Ishikawa (cell line): ENCODE results near the gene OSCAR.
A peak's percentile ranks its signal among the peaks of the same experiment; 100 is the strongest.

Experiments
- CEBPB ChIP-seq: IDR thresholded peaks from 2 replicates; pipeline ENCODE4 v1.6.1; 2012
- CREB1 ChIP-seq: IDR thresholded peaks from 2 replicates; pipeline ENCODE4 v1.6.1; 2012; ENCODE audit warnings: low read depth
- EGR1 ChIP-seq: IDR thresholded peaks from 2 replicates; pipeline ENCODE4 v1.6.1; 2012
- EP300 ChIP-seq: IDR thresholded peaks from 2 replicates; pipeline ENCODE4 v1.6.1; 2012; ENCODE audit warnings: borderline replicate concordance
- FOXM1 ChIP-seq: IDR thresholded peaks from 2 replicates; pipeline ENCODE4 v1.6.1; 2012; ENCODE audit warnings: low read depth, borderline replicate concordance
- NFIC ChIP-seq: IDR thresholded peaks from 2 replicates; pipeline ENCODE4 v1.6.1; 2012
- RAD21 ChIP-seq: IDR thresholded peaks from 2 replicates; pipeline ENCODE4 v1.6.1; 2012; ENCODE audit warnings: low read depth
- TAF1 ChIP-seq: IDR thresholded peaks from 2 replicates; pipeline ENCODE4 v1.6.1; 2012; ENCODE audit warnings: low read depth, mild to moderate bottlenecking
- TCF12 ChIP-seq: IDR thresholded peaks from 2 replicates; pipeline ENCODE4 v1.6.1; 2012; ENCODE audit warnings: low read depth
- TEAD4 ChIP-seq: IDR thresholded peaks from 2 replicates; pipeline ENCODE4 v1.6.1; 2012
- YY1 ChIP-seq: IDR thresholded peaks from 2 replicates; pipeline ENCODE4 v1.6.1; 2012; ENCODE audit warnings: low read depth
- ZBTB7A ChIP-seq: IDR thresholded peaks from 2 replicates; pipeline ENCODE4 v1.6.1; 2012; ENCODE audit warnings: low read depth
- TF ChIP-seq, protein P1 (sequence below): IDR thresholded peaks from 2 replicates; pipeline ENCODE4 v1.6.1; 2012
- TF ChIP-seq, protein P2 (sequence below): IDR thresholded peaks from 2 replicates; pipeline ENCODE4 v1.6.1; 2012
- TF ChIP-seq, protein P3 (sequence below): IDR thresholded peaks from 2 replicates; pipeline ENCODE4 v1.6.1; 2012; ENCODE audit warnings: low read depth, mild to moderate bottlenecking

OSCAR gene

DNA sequence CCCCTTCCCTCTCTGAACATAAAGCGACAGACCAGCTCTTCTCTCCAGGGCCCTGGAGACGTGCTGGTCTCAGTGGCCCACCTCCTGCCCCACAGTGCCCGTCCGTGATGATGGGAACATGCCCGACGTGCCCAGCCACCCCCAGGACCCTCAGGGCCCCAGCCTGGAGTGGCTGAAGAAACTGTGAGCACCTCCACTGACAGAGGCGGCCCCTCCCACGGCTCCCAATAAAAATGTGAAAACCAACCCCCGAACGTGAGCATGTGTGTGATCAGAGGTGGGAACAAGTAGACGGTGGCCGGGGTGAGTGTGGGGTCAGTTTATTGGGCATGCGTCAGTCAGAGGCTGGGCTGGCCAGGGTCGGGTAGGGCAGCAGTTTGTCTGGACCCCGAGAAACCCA lies 6.1 kb upstream of the OSCAR start:
- TF ChIP-seq YY1 (no peak), TCF12 (no peak), TAF1 (no peak), EGR1 (no peak), ZBTB7A (no peak), FOXM1 (no peak), TEAD4 (no peak), EP300 (no peak), RAD21 (no peak), NFIC (no peak), CEBPB (no peak), CREB1 (no peak)
- TF ChIP-seq, protein P1, sequence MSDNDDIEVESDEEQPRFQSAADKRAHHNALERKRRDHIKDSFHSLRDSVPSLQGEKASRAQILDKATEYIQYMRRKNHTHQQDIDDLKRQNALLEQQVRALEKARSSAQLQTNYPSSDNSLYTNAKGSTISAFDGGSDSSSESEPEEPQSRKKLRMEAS = no peak
- TF ChIP-seq, protein P2, sequence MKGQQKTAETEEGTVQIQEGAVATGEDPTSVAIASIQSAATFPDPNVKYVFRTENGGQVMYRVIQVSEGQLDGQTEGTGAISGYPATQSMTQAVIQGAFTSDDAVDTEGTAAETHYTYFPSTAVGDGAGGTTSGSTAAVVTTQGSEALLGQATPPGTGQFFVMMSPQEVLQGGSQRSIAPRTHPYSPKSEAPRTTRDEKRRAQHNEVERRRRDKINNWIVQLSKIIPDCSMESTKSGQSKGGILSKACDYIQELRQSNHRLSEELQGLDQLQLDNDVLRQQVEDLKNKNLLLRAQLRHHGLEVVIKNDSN = no peak
- TF ChIP-seq, protein P3, sequence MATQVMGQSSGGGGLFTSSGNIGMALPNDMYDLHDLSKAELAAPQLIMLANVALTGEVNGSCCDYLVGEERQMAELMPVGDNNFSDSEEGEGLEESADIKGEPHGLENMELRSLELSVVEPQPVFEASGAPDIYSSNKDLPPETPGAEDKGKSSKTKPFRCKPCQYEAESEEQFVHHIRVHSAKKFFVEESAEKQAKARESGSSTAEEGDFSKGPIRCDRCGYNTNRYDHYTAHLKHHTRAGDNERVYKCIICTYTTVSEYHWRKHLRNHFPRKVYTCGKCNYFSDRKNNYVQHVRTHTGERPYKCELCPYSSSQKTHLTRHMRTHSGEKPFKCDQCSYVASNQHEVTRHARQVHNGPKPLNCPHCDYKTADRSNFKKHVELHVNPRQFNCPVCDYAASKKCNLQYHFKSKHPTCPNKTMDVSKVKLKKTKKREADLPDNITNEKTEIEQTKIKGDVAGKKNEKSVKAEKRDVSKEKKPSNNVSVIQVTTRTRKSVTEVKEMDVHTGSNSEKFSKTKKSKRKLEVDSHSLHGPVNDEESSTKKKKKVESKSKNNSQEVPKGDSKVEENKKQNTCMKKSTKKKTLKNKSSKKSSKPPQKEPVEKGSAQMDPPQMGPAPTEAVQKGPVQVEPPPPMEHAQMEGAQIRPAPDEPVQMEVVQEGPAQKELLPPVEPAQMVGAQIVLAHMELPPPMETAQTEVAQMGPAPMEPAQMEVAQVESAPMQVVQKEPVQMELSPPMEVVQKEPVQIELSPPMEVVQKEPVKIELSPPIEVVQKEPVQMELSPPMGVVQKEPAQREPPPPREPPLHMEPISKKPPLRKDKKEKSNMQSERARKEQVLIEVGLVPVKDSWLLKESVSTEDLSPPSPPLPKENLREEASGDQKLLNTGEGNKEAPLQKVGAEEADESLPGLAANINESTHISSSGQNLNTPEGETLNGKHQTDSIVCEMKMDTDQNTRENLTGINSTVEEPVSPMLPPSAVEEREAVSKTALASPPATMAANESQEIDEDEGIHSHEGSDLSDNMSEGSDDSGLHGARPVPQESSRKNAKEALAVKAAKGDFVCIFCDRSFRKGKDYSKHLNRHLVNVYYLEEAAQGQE = no peak

DNA sequence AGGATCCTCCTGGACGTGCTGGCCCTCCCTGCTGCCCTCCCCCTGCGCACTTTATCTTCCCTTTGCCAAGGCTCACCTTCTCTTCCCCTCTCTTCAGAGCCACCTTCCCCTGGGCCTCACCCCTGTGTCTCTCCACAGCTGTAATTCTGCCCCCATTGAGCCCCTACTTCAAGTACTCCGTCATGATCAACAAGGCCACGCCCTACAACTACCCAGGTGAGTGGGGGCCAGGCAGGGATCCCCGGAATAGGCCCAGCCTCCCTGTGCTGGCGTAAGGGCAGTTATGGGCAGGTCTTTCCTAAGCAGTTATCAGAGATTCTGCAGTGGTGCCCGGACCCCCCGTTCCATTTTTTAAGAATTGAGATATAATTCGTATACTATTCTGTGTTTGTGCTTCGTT lies 5.2 kb upstream of the OSCAR start:
- TF ChIP-seq NFIC = no peak

DNA sequence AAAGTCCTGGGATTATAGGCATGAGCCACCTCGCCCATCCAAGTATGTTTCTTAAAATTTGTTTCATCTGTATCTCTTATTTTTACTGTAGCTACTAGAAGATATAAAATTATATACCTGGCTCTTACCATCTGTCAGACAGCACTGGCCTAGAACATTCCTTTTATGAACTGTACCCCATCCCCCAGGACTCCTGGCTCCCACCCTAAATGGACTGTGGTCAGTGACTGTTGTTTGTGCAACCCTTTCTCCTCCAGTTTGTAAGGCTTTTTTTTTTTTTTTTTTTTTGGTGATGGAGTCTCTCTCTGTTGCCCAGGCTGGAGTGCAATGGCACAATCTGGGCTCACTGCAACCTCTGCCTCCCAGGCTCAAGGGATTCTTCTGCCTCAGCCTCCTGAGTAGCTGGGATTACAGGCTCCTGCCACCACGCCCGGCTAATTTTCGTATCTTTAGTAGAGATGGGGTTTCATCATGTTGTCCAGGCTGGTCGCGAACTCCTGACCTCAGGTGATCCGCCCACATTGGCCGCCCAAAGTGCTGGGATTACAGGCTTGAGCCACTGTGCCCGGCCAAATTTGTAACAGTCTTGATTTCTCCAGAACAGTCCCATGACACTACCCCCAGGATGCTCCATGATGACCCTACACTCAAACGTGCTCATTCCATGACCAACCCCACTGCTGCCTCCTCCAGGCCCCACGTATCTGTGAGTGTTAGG lies 4.6 kb upstream of the OSCAR start:
- TF ChIP-seq TAF1 (no peak), TEAD4 (no peak), RAD21 (no peak), NFIC (no peak), EGR1 (no peak), ZBTB7A (no peak), CEBPB (no peak), FOXM1 (no peak), CREB1 (no peak), EP300 (no peak), YY1 (no peak), TCF12 (no peak)
- TF ChIP-seq, protein P1 = no peak
- TF ChIP-seq, protein P3 = no peak
- TF ChIP-seq, protein P2 = no peak

DNA sequence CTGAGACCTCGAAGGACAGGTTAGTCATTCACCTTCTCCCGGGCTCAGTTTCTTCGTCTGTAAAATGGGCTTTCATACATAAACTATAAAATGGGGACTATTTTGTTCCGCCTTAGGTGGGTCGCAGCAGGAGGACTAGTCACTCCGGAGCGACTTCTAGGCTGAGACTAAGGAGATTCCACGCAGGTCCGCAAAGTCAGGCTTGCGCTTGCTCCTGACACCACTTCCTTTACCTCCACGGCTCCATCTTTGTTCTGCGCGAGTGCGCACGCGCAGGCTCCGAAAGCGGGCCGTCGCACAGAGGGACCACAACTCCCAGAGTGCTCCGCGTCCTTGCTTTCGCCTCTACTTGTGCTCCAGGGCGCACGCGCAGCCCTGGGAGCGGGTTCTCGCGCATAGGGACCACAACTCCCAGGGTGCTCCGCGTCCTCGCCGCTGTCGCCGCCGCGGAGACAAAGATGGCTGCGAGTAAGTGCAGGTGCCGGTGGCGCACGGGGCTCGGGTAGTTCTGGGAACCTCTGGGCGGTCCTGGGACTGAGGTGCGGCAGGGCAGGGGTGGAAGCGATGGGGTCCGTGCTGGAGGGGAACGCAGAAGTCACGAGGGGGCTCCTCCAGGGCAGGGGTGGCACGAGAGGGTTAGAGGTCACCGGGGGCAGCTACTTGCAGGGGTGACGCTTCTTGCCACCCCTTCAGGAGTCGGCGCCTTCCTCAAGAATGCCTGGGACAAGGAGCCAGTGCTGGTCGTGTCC lies 2.0 kb upstream of the OSCAR start, which contains the start of gene NDUFA3:
TSS of gene NDUFA3 (plus strand) at position 435 of the 749 bp plus-strand sequence. CDS start at position 459, 24 bp downstream.
- TF ChIP-seq ZBTB7A (no peak), YY1 (peak; percentile 98), NFIC (no peak), TAF1 (peak; percentile 96)

DNA sequence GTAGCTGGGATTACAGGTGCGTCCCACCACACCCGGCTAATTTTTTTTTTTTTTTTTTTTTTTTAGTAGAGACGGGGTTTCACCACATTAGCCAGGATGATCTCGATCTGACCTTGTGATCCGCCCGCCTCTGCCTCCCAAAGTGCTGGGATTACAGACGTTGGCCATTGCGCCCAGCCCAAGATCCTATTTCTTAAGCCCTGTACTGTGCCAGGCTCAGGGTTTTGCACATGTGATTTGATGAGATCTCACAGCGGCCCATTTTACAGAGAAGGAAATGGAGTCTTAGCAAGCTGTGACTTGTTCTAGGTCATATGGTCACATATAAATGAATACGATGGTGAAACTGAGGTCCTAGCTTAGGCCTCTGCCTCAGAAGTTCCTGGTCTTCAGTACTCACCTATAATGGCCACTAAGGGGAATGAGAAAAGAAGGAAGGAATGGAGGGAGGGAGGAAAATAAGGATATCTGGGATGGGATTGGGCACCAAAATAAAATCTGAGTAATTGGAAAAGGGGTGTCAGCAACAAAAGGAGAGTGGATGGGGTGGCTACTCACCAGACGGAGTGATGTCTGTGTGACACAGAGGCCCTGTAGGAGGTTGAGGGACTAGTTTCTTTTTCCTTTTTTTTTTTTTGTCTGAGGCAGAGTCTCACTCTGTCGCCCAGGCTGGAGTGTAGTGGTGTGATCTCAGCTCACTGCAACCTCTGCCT lies 1.3 kb downstream of the OSCAR start:
- TF ChIP-seq NFIC (no peak), CREB1 (no peak), FOXM1 (no peak), TAF1 (no peak), CEBPB (no peak), EGR1 (no peak), YY1 (no peak), ZBTB7A (no peak), EP300 (no peak), TCF12 (no peak), TEAD4 (no peak)
- TF ChIP-seq, protein P3 = no peak
- TF ChIP-seq, protein P2 = no peak
- TF ChIP-seq, protein P1 = no peak
